Measurements from ENCODE around the gene MRGPRE.

- TF ChIP-seq CTCF (IDR thresholded peaks at IDR 0.05) (no peak), POLR2A (IDR thresholded peaks at IDR 0.05) (no peak)
Measured at GRCh38 chr11:3181725-3182461, 50.3 kb downstream of the MRGPRE start.

Data from right lobe of liver (tissue), 4 donors.